Common myeloid progenitor, CD34-positive (primary cell): Measurements from ENCODE around the gene AUTS2.

Source experiments
- CTCF ChIA-PET: fragments of 350-600 bp; sonication (Branson Sonifier 250); formaldehyde crosslinking; loops from one replicate; lab custom pipeline; 2021; ENCODE audit warnings: antibody characterized with exemption; lab: Charles Lee
- POLR2A ChIA-PET: fragments of 350-600 bp; sonication (Branson Sonifier 250); formaldehyde crosslinking; loops from one replicate; lab custom pipeline; 2021; ENCODE audit warnings: antibody characterized with exemption; lab: Charles Lee
- DNase-seq, 3 donors: peaks; one replicate each; pipeline versions ENCODE4 v3.0.0 to v3.0.0-alpha.2; 2013
- H3K27ac ChIP-seq, 2 experiments: 1 replicate in 1 of 2; 2 replicates in 1 of 2; pipeline ENCODE4 v1.7.0; 2013; ENCODE audit warnings: inconsistent platforms in 2 of 2, low read length in 2 of 2, mild to moderate bottlenecking in 2 of 2, low read depth in 1 of 2, moderate library complexity in 1 of 2; ENCODE audit not compliant: severe bottlenecking in 2 of 2, insufficient read depth in 1 of 2, poor library complexity in 1 of 2
- H3K27me3 ChIP-seq, 5 experiments: replicated peaks in 2 of 5; 1 replicate in 3 of 5; 2 replicates in 2 of 5; pipeline versions ENCODE4 v1.6.1 to v1.7.0; 2013; ENCODE audit warnings: low read length in 4 of 5, mild to moderate bottlenecking in 2 of 5, moderate library complexity in 2 of 5, inconsistent platforms in 1 of 5; ENCODE audit not compliant: insufficient read depth in 5 of 5, control insufficient read depth in 4 of 5
- H3K36me3 ChIP-seq, 4 experiments: 1 replicate in 2 of 4; 2 replicates in 2 of 4; pipeline versions ENCODE4 v1.6.1 to v1.7.0; 2013; ENCODE audit warnings: low read length in 3 of 4, control low read depth in 1 of 4, mild to moderate bottlenecking in 1 of 4; ENCODE audit not compliant: control insufficient read depth in 4 of 4, insufficient read depth in 4 of 4
- H3K4me1 ChIP-seq, 4 experiments: 1 replicate in 3 of 4; 2 replicates in 1 of 4; pipeline versions ENCODE4 v1.6.1 to v1.7.1; 2013; ENCODE audit warnings: low read length in 3 of 4, mild to moderate bottlenecking in 3 of 4, control low read depth in 1 of 4, inconsistent platforms in 1 of 4, moderate library complexity in 1 of 4; ENCODE audit not compliant: control insufficient read depth in 4 of 4, insufficient read depth in 4 of 4; ENCODE audit errors: control extremely low read depth in 1 of 4
- H3K4me3 ChIP-seq, 7 experiments: 1 replicate in 4 of 7; 2 replicates in 3 of 7; pipeline versions ENCODE4 v1.5.1 to v1.7.0; 2013; ENCODE audit warnings: mild to moderate bottlenecking in 7 of 7, low read length in 6 of 7, moderate library complexity in 6 of 7, inconsistent platforms in 2 of 7, low read depth in 2 of 7, control low read depth in 1 of 7; ENCODE audit not compliant: insufficient read depth in 4 of 7, control insufficient read depth in 1 of 7; ENCODE audit errors: extremely low read depth in 1 of 7
- H3K9me3 ChIP-seq, 5 experiments: 1 replicate in 4 of 5; 2 replicates in 1 of 5; pipeline versions ENCODE4 v1.6.1 to v1.7.1; 2013; ENCODE audit warnings: low read length in 4 of 5, mild to moderate bottlenecking in 2 of 5, inconsistent platforms in 1 of 5, low read depth in 1 of 5, moderate library complexity in 1 of 5; ENCODE audit not compliant: control insufficient read depth in 4 of 5, insufficient read depth in 2 of 5; ENCODE audit errors: control extremely low read depth in 1 of 5
- WGBS: methylation state at CpG from one replicate; pipeline ENCODE4 v1.1.5; 2013; ENCODE audit not compliant: insufficient coverage; 5-methylcytosine and 5-hydroxymethylcytosine counted together

Gene AUTS2

DNA sequence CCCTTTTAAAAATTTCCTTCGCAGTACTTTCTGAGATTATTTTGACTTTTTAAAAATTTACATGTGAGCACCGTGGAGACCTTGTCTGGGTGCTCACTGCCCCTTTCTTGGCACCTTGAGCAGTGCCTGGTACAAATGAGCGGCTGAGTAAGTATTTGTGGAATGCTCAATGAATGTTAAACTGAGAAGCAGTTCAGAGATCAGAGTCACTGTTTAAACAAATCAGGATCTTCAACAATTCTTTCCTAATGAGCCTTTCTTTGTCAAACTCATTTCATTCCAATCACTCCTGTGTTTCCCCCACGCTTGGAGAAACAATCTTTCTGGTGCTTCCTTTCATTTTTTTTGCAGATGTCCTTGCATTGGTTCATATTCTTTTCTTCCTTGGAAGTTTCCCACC is 922.3 kb downstream of the AUTS2 start:
- Histone ChIP-seq H3K4me1 (no peaks in the 10 kb centered on the region), H3K36me3 (no peaks in the 10 kb centered on the region), H3K27me3 (no peaks in the 10 kb centered on the region), H3K27ac (no peak overlapping the region), H3K9me3 (no peaks in the 10 kb centered on the region), H3K4me3 (no peak overlapping the region)
- no peak for DNase-seq
- 94% methylated on average over 4 of the region's 4 CpGs for WGBS
- ChIA-PET CTCF (no interaction called here), POLR2A (no interaction called here)

- H3K9me3 ChIP-seq, result no peaks in the 10 kb centered on the region
- no peak overlapping the region for H3K4me3 ChIP-seq
- POLR2A ChIA-PET, result no interaction called here
- peaks cover 0 to 3% (median 0%) of the 10 kb centered on the region in 4 experiments for H3K4me1 ChIP-seq
- WGBS, result 98% methylated on average over 7 of the region's 8 CpGs
- CTCF ChIA-PET, result interaction anchor here (1.7 kb wide), 1 partner anchor 11 kb away, joined by 4 read pairs; no protein-coding TSS in a partner anchor
- H3K27ac ChIP-seq, result no peak overlapping the region
- no peaks in the 10 kb centered on the region for H3K27me3 ChIP-seq
- no peak for DNase-seq
- H3K36me3 ChIP-seq, result no peaks in the 10 kb centered on the region
These were observed 925.1 kb downstream of the AUTS2 start for GRCh38 chr7:70523249-70523988.

- ChIA-PET POLR2A (no interaction called here), CTCF (interaction anchor here (0.8 kb wide), 1 partner anchor 9 kb away, joined by 3 read pairs; no protein-coding TSS in a partner anchor)
- peaks cover 0 to 3% (median 0%) of the 10 kb centered on the region in 4 experiments for H3K4me1 ChIP-seq
- H3K9me3 ChIP-seq, result no peaks in the 10 kb centered on the region
- H3K27ac ChIP-seq, result no peak overlapping the region
- no peak overlapping the region for H3K4me3 ChIP-seq
- WGBS, result 93% methylated on average over 2 of the region's 2 CpGs
- H3K36me3 ChIP-seq, result no peaks in the 10 kb centered on the region
- DNase-seq, result no peak
- no peaks in the 10 kb centered on the region for H3K27me3 ChIP-seq
These were observed 925.7 kb downstream of the AUTS2 start for GRCh38 chr7:70523989-70524351.

- peaks cover 0 to 4% (median 0%) of the 10 kb centered on the region in 4 experiments for H3K36me3 ChIP-seq
- no peak overlapping the region for H3K27ac ChIP-seq
- H3K4me1 ChIP-seq, result peaks cover 0 to 3% (median 0%) of the 10 kb centered on the region in 4 experiments
- H3K9me3 ChIP-seq, result no peaks in the 10 kb centered on the region
- H3K4me3 ChIP-seq, result no peak overlapping the region
- no peak for DNase-seq
- 78% methylated on average over 5 of the region's 5 CpGs for WGBS
- ChIA-PET POLR2A (no interaction called here), CTCF (no interaction called here)
- H3K27me3 ChIP-seq, result no peaks in the 10 kb centered on the region
These were observed 927.7 kb downstream of the AUTS2 start for GRCh38 chr7:70525991-70526390.

DNA sequence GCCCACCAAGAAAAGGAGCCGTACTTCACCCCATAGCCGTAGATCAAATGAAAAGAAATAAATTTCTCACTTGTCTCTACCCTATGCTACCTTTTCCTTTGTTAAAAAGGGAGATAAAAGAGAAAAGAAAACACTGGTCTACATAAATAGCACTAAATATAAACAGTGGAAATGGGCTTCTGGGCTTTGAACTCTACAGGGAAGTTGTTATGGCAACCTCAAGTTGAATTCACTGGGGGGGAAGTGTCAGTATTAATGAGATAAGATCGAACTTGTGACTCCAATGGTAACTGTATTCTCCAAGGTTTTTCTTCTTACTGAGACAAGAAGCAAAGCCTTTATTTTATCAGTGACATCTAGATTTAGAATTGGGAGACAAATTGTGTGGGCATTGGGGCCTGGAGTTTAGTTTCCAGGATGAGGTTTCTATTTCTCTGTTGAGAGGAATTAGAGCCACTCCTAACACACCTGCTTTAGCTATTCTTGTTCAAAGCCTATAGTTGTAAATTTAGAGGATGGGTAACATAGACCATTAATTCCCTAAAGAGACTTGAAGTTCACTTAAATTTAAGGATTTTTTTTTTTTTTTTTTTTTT is 929.3 kb downstream of the AUTS2 start:
- ChIA-PET CTCF (no interaction called here), POLR2A (no interaction called here)
- 0% methylated on average over 1 of the region's 3 CpGs for whole genome bisulfite sequencing
- no peaks in the 10 kb centered on the region for H3K9me3 ChIP-seq
- no peak overlapping the region for H3K27ac ChIP-seq
- peaks cover 0 to 6% (median 0%) of the 10 kb centered on the region in 4 experiments for H3K36me3 ChIP-seq
- no peak overlapping the region for H3K4me3 ChIP-seq
- peak in 2 of 3 donors; percentile 29 to 51 for DNase-seq
- H3K4me1 ChIP-seq, result peaks cover 0 to 3% (median 0%) of the 10 kb centered on the region in 4 experiments
- H3K27me3 ChIP-seq, result no peaks in the 10 kb centered on the region

- ChIA-PET POLR2A (no interaction called here), CTCF (interaction anchor here (1.7 kb wide), 1 partner anchor 21 kb away, joined by 4 read pairs; no protein-coding TSS in a partner anchor)
- H3K4me3 ChIP-seq, result no peak overlapping the region
- 98% methylated on average over 5 of the region's 5 CpGs for WGBS
- peaks cover 0 to 6% (median 0%) of the 10 kb centered on the region in 4 experiments for H3K36me3 ChIP-seq
- H3K4me1 ChIP-seq, result peaks cover 0 to 3% (median 0%) of the 10 kb centered on the region in 4 experiments
- H3K9me3 ChIP-seq, result no peaks in the 10 kb centered on the region
- H3K27me3 ChIP-seq, result no peaks in the 10 kb centered on the region
- DNase-seq, result no peak
- H3K27ac ChIP-seq, result no peak overlapping the region
These were observed 931.2 kb downstream of the AUTS2 start for GRCh38 chr7:70529436-70529835.
